NCI-H69 (cell line): ENCODE measurements around the gene EDIL3.
"Not testable (repeated sequence)": the region's sequence is repeated elsewhere in the genome, so short reads cannot be mapped to it uniquely, and the experiment has no call there.

Experiments
- DNase-seq: peaks from one replicate; lab custom pipeline; 2025; lab: John Stamatoyannopoulos, UW

Gene EDIL3

DNA sequence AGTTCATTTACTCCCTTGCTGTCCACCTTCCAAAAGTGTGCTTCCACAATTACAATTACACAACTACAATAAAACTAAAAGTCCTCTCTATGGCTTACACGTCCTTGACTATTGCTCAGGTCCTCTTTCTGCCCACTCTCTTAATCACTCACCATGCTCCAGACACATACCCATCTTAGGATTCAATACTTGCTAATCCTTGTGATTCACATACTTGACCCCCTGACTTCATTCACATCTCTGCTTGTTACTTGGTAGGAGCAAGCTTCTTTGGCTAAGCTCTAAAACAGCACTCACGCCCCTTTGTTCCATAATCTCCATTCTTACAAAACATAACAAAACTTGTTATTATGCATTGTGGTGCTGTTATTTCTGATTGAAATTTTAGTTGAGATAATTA lies 215.8 kb downstream of the EDIL3 start:
- DNase-seq = no peak

DNA sequence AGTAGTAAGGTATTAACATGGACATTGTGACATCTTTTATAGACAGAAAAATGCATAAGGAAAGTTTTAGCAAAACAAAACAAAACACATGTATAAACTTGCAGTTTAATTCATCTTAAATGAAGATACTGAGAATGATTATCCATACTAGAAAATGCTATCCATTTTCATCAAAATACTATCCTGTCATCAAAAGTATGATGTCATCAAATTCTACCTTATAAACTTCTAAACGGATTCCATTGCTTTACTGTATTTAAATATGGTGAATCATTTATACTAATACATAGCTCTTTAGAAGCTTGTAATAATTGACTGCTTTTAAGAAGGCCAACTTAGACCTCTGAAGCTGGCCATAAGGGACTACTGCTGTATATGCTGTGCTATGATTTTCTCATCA lies 221.0 kb downstream of the EDIL3 start:
- no peak for DNase-seq

DNA sequence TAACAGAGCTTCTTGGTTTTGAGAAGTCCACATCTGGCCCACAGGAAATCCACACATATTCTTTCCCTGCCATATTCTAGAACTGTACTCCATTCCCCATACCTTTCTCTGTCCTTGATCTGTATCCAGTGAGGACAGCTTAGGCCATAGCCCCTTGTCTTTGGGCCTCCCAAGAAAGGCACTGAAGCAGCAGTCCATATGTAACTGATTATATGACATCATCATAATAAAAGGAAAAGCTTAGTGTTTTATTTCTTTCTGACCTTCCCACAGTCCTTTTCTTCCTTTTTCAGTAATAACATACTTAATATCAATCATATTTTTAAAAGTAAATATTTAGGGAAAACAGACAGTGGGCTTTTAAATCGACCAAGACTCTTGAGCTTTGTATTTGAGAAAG lies 222.0 kb downstream of the EDIL3 start:
- no peak for DNase-seq

DNA sequence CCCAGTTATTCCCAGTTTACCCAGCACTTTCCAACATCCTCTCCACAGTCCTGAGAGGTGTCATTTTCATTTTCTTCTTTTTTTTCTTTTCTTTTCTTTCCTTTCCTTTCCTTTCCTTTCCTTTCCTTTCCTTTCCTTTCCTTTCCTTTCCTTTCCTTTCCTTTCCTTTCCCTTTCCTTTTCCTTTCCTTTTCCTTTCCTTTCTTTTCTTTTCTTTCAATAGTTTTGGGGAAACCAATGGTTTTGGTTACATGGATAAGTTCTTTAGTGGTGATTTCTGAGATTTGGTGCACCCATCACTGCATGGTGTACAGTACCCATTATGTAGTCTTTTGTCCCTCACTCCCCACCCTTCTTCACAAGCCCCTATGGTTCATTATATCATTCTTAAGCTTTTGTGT lies 224.0 kb downstream of the EDIL3 start:
- DNase-seq = not testable (repeated sequence)

DNA sequence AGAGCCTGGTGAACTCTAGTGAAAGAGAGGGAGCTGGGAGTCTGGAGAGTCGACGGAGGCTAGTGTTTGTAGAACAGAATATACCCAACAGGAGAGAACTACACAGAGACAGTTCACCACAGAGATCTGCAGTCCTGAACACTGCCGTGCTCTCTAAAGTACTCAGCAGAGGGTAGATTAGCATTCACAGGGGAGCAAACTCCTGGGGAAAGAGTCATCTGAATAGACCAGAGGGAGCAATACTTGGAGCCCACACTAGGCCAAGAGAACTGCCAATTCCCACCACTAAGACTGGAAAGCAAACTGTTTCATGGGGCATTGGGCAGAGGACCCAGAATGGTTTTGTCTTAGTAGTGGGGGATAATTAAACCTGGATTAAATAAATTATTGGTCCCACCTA lies 235.6 kb downstream of the EDIL3 start:
- no peak for DNase-seq

DNA sequence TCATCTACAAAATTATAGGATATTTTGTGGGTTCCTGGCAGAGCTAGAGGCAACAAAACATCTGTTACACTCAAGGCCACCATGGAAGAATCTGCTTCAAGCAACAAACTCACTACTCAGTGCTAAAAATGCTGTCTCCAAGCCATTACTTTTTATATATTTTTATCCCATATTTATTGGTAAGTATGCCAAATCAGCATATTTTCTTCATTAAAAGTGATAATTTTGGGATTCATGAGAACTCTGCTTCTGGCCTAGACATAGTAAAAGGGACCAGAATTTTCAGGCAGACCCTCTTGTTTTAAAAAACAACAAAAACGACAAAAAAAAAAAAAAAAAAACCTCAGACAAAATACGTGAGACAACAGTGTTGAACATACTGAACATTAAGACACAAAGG lies 236.0 kb downstream of the EDIL3 start:
- DNase-seq = no peak

DNA sequence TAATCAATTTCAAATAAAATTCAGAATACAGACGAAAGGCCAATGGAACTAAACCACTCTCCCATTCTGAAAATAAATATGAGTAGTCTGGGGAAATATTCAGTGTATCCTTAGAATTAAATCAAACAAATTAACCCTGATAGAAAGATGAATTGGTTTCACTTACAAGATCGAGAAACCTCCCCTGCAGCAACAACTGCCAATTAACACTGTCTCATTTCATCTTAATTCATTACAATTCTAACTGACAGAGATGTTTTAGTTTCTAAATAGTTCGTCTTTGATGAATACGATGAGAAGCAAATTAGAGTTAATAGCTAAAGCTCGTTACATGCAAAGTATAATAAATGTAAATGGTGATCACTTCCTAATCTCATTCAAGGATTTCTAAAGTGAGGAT lies 247.1 kb downstream of the EDIL3 start:
- peak; percentile 49 for DNase-seq

DNA sequence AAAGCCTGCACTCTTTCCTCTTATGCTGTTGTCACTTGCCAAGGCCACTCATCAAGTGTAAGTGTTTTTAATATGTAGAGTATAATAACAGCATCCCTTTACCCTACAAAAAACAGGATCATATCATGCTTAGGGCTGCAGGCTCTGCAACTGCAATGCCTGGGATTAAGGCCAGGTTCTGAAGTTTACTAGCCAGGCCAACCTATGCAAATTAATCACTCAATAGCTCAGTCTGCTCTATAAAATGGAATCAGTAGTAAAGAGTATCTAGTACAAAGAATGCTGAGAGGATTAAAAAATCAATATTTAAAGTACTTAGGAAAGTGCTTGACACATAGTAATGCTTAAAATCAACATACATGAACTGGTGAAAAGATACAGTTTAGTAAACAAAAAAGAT lies 253.3 kb downstream of the EDIL3 start:
- peak; percentile 31 for DNase-seq

DNA sequence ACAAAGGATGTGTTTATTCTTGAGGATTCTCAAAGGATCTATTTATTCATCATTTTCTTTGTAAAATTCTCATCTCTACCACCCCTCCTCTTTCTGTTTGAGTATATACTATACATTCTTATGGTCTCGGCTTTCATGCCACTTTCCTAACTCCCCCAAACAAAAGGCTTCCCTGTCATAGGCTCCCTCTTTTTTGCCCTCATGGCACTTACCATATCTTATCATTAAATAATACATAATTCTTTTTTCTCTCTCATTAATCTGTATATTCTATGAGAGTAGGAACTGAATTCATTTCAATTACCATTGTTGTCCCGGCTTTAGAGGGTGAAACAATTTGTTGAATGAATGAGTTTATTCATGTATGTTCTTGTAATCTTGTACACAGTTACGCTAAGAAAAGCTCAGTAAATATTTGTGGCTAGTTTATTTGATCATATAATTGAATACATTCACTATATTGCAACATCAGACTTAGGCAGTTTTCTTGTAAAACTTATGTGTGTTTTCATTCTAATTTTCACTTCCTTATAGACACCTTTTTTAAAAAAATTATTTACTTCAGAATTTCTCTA lies 254.6 kb downstream of the EDIL3 start:
- DNase-seq = no peak

DNA sequence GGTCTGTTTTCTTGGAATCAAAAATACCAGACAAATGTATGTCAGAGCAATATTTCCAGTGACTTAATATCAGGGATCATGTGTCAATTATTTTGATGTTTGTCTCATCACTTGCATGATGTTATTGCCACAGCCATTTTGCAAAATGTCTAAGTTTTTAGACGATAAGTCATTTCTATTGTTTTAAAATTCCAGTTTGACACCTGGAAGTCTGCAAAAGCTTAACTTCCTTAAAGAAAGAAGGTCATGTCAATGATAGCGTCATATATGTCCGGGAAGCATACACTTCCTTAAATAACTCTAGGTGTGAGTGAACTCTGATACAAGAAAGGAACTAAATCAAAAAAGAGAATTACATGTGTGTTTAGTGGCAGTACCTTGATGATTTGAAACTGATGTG lies 259.5 kb downstream of the EDIL3 start:
- DNase-seq = no peak

DNA sequence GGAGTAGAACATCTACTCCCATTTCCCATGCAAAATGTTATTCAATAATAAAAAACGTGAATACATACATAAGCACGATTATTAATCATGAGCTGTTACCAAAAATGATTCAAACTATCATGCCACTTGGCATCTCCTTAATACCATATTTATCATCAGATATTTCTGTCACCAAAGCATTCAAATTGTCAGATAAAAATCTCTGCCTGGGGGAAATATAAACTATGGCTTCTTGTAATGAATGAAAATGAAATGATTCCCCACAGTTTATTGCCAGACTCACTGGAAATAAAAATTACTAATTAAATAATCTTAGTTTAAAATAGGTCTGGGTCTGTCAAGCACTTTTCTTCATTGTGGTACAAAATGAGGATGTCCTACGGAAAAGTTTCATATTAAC lies 265.4 kb downstream of the EDIL3 start:
- no peak for DNase-seq

DNA sequence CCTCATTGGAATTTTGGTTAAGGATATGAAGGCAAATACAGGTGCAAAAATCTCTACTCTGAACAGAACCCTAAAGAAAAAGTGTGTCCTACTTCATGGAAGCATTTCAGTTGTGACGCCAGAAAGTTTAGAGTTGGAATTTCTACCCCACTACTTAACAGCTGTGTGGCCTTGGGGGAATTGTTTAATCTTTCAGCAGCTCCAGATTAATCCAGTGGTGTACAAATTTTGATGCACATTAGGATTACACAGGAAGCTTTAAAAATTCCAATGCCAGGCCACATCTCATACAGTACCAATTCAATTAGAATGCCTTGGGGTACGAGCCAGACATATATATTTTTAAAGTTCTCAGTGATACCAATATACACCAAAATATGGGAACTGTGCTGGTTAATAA lies 266.1 kb downstream of the EDIL3 start:
- DNase-seq = no peak

DNA sequence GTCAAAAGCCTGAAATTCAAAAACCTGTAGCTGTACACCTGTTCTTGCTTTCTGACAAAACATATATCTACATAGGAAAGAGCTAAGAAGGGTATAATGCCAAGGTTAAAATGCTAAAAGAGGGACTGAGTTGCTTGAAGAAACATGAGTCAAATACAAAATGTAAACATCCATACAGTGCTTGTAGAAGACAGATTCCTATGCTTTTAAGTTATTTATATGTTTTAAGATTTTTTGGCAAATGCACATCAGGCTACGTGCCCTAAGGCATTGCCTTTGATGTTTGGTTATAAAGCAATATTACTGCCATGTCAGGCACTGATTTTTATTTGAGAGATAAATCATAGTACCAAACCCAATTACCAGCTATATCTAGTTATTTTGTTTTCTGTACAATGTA lies 269.0 kb downstream of the EDIL3 start:
- peak; percentile 44 for DNase-seq

DNA sequence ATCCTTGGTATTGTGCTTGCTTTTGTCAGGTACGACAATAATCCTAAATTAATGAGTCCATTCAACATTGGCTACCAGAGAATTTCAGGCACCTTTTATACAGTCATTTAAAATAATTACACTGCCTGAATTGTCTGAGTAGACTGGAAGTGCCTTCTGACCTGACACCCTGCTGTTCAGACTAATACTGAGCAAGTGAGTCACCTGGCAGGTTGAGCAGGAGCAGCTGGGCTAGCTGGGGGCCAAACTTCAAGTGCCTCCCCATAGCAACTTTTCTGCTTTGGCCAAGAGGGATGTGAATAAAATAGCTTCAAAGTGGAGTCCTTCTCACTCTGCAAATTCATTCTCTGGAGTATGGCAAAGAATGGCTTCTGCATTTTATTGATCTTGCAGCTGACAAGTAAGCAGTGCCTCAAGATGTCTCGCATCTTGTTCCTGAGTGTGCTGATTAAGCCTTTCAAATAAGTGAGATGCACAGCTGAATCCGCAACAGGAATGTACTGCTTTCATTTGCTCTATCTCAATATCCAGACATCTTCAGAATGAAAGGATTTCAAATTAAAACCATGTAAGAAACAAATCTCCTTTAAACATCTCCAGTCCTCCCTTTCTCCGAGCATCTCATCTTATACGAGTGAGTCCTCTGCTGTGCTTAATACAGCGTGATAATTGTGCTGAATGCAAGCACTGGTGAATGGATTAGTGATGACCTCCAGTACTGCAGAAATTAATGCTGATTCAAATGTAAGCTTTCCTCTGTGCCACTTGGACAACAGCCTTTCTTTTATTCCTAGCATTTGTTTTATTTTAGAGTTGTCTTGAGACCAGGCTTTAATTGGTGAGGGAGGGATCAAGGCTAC lies 271.2 kb downstream of the EDIL3 start:
- DNase-seq = peak; percentile 99

DNA sequence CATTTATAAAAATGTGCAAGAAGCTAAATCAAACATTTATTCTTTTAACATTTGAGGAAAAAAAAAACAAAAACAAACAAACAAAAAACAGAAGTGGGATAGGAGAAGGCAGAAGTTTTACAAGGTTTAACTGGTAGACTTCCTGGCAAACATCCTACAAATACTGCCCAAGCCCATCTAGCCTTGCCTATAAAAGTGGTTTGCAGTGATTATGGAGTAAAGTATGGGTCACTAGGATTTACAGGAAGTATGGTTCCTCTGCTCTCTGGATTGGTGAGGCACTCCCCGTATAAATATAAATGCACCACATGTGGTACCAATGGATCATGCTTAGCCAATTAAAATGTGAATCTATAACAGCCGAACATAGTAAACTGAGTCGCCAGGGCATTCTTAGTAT lies 291.9 kb downstream of the EDIL3 start:
- DNase-seq = peak; percentile 45

DNA sequence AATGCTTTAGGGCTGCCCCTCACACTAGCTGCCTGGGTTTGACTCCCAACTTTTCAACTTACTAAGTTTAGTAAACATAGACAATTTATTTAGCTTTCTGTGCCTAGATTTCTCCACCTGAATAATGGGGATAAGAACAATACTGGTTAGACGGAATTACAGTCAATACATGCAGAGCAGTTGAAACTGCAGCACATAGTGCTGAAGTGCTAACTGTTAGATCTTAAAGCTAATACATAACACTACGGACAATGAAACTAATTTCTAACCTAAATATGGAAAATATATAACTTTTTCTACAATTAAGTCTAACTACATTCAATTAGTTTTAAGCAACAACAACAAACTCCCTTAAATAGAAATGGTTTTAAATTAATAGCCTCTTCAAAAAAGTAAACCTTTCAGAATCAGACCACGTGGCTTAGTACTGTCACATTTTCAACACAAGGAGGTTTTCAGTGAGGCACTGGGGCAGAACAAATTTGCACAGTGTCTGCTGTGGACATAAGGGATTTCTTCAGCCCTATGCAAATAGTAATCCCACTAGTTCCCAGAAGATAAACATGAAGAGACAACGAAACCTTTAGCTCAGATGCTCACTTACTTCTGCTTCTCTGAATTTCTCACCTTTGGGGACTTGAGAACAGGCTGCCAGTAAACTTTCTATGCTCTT lies 293.4 kb downstream of the EDIL3 start:
- DNase-seq = peak; percentile 91

DNA sequence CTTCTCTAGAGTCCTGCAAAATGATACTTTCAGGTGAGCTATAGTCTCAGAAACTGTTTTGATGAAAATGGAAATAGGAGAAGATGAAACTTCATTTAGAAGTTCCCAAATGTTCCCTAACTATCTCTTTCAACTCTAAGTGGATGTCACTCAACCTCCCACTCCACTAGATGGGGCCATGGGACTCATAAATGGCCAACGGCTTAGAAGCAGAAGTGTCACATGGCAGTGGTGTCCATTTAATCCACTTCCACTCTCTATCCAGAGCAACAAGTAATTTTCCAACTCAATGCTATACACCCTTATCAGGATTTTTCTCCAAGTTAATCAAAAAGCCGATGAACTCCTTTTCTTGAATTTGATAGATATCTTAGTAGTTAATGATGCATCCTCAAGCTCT lies 295.7 kb downstream of the EDIL3 start:
- DNase-seq = peak; percentile 87

DNA sequence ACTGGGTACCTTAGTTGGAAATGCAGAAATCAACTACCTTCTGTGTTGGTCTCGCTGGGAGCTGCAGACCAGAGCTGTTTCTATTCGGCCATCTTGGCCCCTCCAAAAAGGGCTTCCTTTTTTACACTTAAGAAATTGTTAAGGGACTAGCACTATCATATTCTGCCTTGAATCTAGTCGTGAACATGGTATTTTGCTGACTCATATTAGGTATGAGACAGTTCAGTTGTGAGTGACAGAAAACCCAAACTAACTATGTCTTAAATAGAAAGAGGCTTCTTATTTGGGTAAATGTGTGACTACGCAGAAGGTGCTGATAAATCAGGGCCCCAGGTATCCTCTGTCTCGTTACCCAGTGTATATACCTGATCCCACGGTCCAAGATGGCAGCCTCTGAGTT lies 298.2 kb downstream of the EDIL3 start:
- DNase-seq = no peak

DNA sequence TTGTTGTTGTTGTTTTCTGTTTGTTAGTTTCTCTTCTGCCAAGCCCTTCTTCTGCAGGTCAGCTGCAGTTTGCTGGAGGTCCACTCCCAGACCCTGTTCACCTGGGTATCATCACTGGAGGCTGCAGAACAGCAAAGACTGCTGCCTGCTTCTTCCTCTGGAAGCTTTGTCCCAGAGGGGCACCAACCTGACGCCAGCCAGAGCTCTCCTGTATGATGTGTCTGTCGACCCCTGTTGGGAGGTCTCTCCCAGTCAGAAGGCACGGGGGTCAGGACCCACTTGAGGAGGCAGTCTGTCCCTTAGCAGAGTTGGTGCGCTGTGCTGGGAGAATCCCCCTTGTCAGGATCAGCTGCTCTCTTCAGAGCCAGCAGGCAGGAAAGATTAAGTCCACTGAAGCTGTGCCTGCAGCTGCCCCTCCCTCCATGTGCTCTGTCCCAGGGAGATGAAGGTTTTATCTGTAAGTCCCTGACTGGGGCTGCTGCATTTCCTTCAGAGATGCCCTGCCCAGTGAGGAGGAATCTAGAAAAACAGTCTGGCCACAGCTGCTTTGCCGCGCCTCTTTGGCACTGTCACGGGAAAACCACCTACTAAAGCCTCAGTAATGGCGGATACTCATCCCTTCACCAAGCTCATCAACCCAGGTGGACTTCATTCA lies 299.2 kb downstream of the EDIL3 start:
- no peak for DNase-seq

DNA sequence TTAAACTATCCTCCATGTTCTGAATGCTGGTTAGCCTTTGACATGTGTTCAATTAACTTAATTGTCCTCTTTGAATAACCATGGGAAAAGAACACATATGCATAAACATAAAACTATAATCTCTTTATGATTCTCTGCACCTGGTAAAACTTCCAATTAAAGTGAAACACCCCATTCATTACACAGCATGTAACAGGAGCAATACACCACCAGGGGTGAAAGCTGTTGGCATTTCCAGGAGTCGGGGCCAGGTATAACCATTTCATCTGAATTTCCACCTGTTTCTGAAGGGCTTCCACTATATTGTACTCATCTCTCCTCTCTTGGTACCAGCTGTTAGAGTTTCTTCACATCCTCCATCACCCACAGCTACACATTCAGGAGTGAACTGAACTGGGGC lies 303.8 kb downstream of the EDIL3 start:
- peak; percentile 98 for DNase-seq

DNA sequence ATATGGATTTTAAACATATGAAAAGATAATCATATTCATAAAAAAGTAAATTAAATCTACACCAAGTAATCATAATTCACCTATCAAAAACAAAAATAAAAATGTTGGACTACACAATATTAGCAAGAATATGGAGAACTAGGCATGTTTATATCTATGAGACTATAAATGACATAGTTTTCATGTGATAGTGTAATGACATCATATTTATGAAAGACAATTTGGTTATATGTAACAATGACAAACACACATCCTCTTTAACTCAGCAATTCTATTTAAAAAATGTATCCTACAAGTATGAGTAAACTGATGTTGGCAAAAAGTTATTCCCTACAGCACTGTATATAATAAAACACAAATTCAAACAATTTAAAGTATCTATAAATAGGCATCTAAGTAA lies 312.3 kb downstream of the EDIL3 start:
- DNase-seq = no peak

DNA sequence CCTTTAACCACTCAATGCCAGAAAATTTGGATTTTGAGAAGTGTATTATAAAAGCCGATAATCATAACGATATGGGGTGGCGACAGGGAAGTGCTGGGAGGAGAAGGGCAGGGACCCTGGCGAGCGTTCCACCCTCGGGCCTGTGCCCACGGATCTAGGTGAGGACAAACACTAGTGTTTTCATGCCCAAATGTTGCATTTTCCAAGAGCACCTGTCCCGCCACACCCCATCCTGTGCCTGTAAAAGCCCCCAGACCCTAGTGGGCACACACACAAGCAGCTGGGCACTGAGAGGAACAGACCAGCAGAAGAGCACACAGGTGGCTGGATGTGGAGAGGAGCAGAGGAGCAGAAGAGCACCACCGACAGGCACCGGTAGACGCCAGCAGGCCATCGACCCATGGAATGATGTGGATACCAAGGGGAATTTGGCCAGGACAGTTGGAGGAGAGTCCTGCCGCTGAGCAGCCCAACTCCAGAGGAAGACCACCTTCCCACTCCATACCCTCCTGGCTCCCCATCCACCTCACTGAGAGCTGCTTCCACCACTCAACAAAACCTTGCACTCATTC lies 315.0 kb downstream of the EDIL3 start:
- DNase-seq = no peak
